Ramos (cell line): Measurements from ENCODE around the gene SERP2.

Source experiments
- in situ Hi-C: fragments of 300-500 bp; cut with MboI; formaldehyde crosslinking; loops from one replicate; pipeline ENCODE4 v1.14.3; 2022; ENCODE audit warnings: low sequenced_read_pairs; ENCODE audit not compliant: unreplicated experiment

SERP2 gene

DNA sequence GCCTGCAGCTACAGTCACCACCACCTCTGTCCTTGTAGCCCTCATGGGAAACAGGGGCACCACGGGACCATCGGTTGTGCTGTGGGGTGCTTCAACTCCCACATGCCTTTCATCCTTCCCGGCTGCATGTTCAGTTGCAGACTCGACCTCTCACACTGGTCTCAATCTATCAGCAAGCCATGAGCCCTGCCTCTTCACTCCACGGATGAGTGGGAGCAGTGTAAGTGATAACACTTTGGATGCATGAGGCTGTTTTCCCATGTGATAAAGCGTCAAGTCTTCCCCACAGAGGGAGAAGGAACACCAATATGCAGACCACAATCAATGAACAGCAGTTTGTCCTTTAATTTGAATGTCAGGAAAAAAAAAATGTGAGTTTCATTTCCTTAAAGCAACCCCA lies 12.2 kb downstream of the SERP2 start:
- in situ Hi-C loops = no loop called here

DNA sequence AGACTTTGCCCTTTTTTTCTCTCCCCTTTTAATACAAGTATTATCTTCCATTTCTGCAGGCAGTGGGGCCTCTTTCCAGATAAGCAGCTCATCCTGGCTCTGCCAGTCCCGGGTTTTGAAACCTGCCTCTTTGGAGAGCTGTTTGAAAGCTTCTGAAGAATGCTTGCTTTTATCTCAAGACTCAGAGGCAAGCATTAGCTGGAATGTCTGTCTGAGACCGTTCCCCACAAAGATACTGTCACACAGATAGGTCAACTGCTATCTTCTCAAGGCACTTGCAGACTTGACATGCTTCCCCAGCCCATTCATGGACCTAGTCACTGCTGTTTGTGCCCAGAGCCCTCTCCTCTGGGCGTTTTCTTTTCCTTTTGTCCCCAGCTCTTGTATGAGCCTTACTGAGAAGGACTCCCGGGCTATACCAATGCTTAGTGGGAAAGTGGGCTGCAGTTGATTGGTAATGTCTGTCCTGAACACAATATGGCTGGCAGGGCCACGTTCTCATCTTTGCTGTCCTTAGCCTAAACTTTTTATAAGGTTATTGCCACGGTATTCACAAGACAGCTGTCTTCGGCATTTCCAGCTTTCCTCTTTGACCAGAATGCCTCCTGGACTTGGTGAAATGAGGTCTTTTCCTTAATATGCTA lies 13.4 kb downstream of the SERP2 start:
- in situ Hi-C loops = no loop called here

DNA sequence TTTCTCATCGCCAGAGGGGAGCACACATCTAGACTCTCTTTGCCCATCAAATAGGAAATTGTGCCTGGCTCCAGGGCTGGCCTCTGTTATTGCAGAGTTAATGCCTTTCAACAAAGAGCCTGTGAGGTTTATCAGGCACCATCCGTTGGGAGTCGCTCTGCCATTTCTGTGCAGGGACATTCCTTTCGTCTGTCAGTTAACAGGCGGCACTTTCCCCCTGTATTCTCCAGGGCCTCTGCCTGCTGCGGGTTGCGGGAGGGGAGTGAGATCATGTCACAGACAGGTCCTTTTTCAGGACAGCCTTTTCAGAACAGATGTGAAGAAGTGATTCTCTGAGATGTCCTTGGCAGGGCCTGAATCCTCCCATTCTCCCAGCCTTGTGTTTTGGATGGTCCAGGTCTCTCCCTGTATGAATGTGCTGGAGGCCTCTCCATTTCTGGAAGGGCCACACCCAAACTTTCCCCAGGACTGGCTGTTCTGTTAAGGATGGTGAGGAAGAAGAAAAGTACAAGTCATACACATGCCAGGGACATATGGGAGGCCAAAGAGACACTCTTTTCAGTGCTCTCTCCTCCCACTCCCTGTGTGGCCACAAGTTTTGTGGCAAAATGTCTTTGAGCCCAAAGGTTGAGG lies 14.9 kb downstream of the SERP2 start:
- in situ Hi-C loops = no loop called here

DNA sequence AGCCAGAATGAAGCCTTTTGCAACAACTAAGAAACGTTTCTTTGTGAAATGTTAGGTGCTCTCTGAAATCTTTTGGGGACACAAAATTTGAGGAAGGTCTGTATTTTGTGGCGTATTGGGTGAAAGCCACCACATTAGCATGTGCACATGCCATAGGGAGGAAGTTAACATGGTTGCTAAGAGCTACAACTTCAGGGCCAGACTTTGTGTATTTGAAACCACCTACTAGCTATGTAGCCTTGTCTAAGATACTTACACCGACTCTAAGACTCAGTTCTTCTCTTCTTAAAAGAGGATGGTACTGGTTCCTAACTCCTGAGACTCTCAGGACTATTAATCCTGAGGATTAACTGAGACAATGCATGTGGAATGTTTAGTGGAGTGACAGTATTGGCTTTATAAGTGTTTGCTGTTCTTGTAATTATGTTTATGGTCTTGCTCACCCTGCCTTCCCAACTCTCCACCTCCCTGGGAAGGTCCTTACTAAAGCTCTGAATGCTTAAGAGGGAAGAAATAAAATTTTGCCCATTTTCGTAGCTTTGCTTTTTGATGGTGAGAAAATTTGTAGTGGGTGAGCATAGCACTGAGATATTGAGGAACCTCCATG lies 15.5 kb downstream of the SERP2 start:
- in situ Hi-C loops = no loop called here

DNA sequence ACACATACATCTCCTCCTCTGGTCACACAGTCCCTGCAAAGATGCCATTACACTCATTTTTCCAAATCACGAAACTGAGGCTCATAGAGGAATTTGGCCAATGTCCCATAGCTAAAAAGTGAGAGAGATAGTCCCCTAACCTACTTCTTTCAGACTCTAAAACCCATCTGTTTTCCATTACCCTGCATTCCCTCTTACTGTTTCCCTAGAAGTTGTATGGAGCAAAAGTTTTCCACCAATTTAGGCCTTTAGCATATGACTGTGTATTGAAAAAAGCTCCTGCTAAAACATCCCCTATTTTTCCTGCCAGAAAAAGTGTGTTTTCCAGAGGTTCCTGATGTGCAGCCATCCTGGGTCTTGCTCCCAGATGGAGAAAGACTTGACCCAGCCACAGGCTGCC lies 16.3 kb downstream of the SERP2 start:
- in situ Hi-C loops = no loop called here

DNA sequence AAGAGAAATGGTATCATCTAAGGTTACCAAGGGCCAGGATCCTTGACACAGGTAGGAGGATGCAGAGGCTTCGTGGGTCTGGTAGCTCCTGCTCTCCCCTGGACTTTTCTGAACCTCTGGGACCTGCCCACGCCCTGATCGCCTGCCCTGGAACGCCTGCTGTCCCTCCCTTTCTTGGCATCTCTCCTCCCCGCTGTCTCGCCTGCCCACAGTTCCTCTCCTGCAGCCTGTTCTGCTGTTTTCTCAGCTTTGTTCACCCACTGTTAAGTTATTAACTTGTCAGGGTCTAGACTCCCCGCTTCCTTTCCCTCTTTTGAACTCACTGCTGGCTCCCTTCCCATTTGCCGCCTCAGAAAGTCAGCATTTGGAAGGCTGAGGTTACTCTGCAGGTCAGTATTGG lies 19.8 kb downstream of the SERP2 start:
- in situ Hi-C loops = no loop called here

DNA sequence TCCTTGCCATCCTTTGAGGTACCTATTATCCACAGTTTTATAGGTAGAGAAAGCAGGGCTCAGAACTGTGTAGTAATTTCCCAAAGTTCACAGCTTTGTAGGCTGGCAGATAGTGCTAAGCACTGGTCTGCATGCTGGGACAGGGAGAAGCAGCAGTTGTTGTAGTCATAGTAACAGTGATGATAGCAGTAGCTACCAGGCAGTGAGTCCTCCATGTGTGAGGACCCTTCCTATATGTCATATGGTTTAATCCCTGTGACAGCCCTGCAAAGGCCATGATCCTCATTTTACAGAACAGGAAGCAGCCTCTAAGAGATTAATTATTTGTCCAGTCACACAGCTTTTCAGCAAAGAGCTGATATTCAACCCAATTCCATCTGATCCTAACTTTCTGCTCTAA lies 21.0 kb downstream of the SERP2 start:
- in situ Hi-C loops = no loop called here

DNA sequence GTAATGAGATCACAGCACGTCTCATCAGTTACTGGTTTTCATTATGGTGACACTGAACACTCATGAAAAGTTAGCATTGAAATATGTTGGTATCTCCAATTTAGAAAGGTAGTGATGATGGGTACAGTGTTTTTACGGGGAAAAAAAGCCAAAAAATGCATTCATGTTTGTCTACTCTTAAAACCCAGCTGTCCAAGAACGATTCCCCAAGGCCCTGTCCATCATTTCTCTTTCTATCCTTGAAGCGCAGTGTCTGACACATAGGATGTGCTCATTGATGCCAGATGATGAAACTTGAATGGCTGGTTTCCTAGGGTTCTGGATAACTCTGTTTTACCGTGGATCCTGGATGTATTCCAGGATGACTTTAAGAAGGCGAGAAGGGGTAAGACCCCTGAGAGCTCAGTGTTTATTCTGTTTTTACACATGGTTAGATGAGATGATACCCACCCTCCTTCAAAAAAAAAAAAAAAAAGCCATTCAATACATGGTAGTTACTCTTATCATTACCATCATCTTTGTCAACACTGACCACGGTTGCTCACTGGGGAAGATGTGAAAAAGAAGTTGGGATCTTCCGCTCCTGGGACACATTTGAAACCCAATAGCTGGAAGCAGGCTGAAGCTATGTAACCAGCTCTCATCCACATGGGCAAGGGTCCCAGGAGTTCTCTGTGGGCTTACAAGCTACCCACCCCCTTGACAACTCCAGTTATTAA lies 22.5 kb downstream of the SERP2 start:
- in situ Hi-C loops = no loop called here

DNA sequence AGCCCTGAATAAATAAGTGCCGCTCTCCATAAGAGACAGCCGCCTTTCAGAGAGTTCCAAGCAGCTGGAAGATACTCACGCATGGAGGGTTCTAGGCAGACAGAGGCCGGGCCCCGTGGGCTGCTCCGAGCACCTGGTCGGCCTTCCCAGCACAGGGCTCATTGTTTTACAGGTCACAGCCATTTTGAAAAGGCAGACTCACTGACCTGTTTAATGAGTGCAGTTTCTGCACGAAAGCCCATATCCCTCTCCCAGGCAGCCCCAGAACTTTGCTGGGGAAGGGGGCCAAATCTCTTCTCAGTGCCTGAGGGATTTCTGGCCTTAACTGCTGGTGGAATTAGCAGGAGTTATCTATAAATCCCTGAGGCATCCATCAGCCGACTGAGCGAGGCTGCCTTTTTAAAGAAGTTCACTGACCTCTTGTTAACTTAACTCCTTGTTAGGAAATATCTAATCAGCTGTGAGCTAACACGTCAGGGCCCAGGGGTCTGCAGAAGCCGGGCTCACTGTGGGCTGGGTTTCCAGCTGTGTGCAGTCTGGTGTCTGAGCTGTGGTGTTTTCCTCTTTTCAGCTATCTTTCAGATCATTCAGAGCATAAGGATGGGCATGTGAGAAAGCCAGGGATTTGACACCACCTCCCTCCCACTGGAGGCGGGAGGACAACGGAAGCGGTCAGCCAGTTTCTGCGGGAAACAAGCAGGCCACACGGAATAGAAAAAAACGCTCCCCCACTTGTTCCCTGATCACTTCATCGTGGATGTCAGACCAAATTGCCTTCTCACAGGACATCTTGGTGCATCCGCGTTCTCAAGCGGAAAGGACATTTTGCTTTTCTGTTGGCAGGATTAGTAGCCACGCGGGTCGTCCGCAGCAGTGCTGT lies 23.3 kb downstream of the SERP2 start:
- in situ Hi-C loops = no loop called here

DNA sequence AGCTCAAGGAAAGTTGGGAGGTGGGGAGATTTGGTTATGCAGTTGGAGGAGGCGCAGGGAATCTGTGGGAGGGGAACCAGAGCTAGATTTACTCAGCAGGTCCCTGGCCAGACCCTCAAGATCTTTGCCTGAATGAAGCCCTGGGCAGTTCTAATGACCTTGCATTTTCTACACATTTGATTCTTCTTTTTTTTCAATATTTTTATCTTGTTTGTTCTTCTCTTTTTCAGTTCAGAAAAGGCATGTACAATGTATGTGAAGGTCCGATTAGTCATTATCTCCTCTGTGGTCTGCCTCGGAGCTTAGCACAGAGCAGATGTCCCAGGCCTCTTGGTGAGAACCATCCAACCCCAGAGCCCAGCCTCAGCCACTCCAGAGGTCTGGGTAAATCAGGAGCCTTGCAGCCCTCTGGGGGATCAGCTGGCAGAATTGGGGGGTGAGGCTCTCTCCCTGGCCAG lies 24.2 kb downstream of the SERP2 start:
- in situ Hi-C loops = no loop called here

DNA sequence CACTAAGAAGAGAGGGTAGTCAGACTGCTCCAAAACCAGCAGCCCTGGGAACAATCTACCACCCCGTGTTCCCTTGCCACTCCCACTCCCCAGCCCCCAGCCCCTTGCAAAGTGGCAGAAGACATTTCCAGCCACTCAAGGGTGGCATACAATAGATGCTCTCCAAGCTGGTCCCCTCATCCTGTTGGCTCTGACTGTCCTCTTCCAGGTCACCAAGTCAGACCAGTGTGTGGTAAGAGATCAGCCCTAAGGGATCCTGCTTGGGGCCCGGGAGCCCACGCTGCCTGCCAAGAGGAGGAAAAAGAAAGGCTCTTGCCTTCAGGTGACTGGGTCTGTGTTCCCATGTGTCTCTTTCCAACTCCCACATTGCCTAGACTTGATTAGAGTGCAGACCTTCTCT lies 25.0 kb downstream of the SERP2 start:
- in situ Hi-C loops = no loop called here

DNA sequence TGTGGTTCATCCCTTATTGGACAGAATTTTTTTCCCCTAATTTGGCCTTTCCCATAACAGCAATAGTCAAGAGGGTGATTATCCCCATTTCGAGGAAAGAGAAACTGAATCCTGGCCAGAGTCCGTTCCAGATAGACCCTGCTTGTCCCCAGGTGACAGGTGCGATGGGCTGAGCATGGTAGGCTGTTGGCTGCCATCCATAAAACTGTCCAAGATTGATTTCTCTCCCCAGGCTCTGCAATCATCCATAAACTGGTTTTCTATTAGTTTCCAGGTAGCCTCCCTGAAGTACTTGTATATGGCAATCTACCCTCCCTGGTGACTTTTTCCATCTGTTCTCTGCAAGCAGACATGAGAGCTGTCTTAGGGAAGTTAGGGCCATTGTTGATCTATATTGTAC lies 25.4 kb downstream of the SERP2 start:
- in situ Hi-C loops = no loop called here

DNA sequence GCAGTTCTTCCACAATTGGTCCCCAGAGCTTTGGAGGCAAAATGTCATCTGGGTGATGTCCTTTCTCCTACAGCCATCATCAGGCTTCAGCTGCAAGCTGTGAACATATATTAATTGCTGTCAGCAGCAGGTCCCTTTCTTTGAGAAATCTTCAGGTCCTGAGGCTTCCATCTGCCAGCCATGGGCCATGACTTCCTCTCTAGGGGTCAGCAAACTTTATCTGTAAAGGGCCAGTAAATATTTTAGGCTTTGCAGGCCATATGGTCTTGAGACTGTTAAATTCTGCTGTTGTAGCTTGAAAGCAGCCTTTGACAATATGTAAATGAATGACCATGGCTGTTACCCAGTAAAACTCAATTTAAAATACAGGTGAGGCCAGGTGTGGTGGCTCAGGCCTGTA lies 27.1 kb downstream of the SERP2 start:
- in situ Hi-C loops = no loop called here

DNA sequence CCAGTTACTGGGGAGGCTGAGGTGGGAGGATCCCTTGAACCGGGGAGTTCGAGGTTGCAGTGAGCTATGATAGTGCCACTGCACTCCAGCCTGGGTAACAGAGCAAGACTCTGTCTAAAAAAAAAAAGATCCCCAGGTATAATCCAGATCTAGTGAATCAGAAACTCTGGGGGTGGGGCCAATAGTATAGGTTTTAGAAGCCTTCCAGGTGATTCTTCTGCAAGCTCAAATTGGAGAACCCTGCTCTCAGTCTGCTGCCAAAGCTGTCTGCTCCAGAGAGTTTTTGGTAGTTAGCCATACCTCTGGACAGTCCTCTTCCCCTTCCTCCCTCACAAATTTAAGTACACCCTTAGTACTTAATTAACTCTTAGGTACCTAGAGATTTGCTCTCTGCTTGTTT lies 28.0 kb downstream of the SERP2 start:
- in situ Hi-C loops = no loop called here

DNA sequence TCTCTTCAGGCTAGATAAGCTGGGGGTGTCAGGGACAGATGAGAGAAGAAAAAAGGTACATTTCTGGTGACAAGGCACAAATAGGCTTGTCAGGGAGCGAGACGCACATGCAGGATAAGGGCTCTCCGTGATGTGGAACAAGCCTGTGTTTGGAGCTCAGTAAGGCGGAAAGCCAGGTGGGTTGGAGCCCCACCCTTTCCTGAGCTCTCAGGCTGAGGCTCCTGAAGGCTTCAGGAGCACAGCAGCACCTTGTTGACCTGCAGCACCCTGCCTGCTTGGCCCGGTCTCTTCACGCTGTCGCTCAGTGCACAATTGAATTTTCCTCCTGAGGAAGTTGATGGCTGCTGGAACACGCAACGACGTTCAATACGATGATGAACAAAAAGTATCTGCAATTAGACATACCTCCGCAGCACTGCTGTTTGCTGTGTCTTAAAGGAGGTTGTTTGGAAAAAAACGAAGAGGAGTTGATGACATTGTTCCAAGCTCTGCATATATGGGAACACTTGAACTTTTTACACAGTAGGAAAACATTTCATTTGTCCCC lies 29.3 kb downstream of the SERP2 start:
- in situ Hi-C loops = no loop called here

DNA sequence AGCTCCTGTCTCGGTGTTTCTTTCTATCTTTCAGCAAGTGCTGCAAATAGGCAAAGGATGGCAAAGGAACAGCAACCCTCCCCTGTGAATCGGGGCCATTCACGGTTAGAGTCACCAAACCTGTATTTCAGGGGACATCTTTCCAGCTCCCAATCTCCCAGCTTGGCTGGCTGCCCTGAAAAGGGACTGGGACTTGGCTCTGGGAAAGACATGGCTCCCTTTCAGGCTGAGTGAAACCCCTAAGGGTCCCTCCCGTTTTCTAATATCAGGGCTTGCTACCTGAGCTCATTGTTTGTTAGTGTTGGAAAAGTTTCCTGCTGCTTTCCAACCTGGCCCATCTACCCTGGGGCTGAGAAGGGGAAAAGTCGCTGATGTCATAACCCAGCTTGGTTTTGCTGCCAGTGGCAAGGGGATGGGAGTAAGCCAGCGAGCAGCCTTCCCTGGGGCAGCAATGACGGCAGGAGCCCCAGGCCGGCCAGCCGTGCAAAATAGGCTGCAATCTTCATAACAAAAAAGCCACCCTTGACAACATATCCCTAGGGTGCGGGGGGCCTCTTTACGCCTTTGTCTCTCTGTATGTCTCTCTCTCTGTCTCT lies 29.9 kb downstream of the SERP2 start:
- in situ Hi-C loops = no loop called here

DNA sequence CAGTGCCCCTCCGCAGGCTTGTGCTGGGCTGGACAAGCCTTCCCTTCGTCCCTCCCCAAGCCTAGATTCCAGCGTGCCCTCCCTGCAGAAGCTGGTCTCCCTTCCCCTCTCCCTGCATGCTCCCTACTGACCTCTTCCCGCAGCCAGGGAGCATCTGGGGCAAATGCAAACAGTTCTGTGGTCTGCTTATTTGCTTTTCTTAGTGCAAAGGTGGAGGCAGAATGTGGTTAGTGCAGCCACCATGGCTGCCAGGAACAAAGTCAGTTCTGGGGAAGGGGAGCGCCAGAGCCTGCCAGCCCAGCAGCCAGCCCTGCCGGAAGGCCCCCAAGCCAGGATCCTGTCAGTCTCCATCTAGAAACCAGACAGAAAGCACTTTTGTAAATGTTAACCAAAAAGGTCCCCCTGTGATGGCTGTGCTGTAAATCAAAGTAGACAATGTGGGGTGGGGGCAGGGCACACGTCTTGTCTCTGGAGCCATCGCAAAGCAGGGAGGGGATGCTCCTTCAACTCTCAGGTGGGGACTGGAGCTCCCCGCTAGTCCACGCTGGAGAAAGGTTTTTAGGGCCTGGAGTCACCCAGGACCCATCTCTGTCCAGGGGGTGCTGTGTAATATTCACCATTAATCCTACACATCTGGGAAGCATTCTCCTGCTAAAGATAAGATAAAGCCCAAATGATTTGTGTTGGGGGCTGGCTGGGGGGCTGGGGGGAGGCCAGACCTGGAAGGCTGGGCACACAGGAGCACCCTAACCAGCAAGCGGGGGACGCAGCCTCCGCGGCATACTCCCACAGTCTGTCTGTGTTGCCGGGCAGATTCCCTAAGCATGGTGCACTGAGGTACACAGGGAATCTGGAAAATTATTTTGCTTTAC lies 30.9 kb downstream of the SERP2 start:
- in situ Hi-C loops = no loop called here

DNA sequence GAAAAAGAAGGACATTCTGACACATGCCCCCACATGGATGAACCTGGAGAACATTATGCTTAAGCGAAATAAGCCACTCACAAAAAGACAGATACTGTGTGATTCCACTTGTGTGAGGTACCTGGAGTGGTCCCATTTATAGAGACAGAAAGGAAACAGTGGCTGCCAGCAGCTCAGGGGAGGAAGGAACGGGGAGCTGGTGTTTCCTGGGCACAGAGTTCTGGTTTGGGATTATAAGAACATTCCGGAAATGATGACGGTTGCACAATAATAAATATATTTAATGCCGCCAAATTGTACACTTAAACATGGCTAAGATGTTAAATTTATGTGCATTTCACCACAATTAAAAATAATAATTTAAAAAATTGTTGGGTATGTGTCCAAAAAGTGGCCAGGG lies 33.0 kb downstream of the SERP2 start:
- in situ Hi-C loops = no loop called here

DNA sequence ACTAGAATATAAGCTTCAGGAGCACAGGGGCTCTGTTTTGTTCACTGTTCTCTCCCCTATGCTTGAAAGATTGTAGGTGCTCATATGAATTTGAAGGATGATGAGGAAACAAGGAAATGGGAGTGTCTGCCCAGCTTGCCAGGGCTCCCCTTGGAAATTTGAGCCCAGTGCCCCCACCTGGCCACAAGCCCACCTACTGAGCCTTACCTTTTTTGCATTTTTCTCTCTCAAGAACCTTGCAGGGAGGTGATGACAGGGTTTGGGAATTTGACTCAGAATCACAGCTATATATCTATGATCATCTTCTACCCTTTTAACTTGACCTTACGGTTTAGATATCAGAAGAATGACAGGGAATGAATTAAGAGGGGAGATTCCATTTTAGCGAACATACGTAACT lies 33.8 kb downstream of the SERP2 start:
- in situ Hi-C loops = no loop called here
